GM12875 (cell line): ENCODE results near the gene TMEM119.
"Not testable (repeated sequence)": the region's sequence is repeated elsewhere in the genome, so short reads cannot be mapped to it uniquely, and the experiment has no call there.

Experiments
- H3K4me3 ChIP-seq: one replicate; pipeline ENCODE4 v1.5.1; 2011; ENCODE audit warnings: low read depth, low read length, control low read depth
- CTCF ChIP-seq: IDR thresholded peaks from 2 replicates; pipeline ENCODE4 v1.5.1; 2011; ENCODE audit warnings: low read depth, mild to moderate bottlenecking, control low read depth, inconsistent platforms, low read length, moderate library complexity, borderline replicate concordance; ENCODE audit not compliant: insufficient read depth

The TMEM119 gene

GRCh38 chr12:108595711-108596647 is 1.9 kb downstream of the TMEM119 start:
- TF ChIP-seq CTCF = no peak
- no peak overlapping the region for H3K4me3 ChIP-seq

- H3K4me3 ChIP-seq = no peak overlapping the region
- no peak for TF ChIP-seq CTCF
Measured at GRCh38 chr12:108594960-108595710, 2.7 kb downstream of the TMEM119 start.

GRCh38 chr12:108594323-108594903 is 3.5 kb downstream of the TMEM119 start:
- H3K4me3 ChIP-seq = no peak overlapping the region
- no peak for TF ChIP-seq CTCF

- no peak overlapping the region for H3K4me3 ChIP-seq
- TF ChIP-seq CTCF = no peak
Measured at GRCh38 chr12:108592033-108592909, 5.6 kb downstream of the TMEM119 start.

GRCh38 chr12:108591267-108591980 is 6.5 kb downstream of the TMEM119 start:
- no peak for TF ChIP-seq CTCF
- no peak overlapping the region for H3K4me3 ChIP-seq

- H3K4me3 ChIP-seq = not testable (repeated sequence)
Measured at GRCh38 chr12:108590463-108590862, 7.4 kb downstream of the TMEM119 start.
